Panc1 (cell line): Measurements from ENCODE around the gene NFKB2. TPM values are rescaled to one million over a fixed set of nuclear protein-coding genes. Genes with fewer than 3 reads are reported as not detected.
A peak's percentile ranks its signal among the peaks of the same experiment; 100 is the strongest.

ENCODE experiments used
- ATAC-seq: fragments of 200-7000 bp; cut with Tn5 transposase; 2 replicates; pipeline ENCODE4 v1.9.1; 2020; ENCODE audit warnings: mild to moderate bottlenecking, moderate library complexity
- BruUV-seq: library from RNA; stranded (reverse); fragments of 400-500 nt; replicated peaks from 2 replicates; lab custom pipeline; 2021; lab: Mats Ljungman, UMichigan
- CTCF ChIA-PET: fragments of 300-600 bp; sonication (Branson Sonifier 250); formaldehyde crosslinking; loops from one replicate; lab custom pipeline; 2022; ENCODE audit warnings: antibody characterized with exemption; lab: Charles Lee
- POLR2A ChIA-PET: fragments of 300-600 bp; sonication (Branson Sonifier 250); formaldehyde crosslinking; loops from one replicate; lab custom pipeline; 2022; ENCODE audit warnings: antibody characterized with exemption; lab: Charles Lee
- DNase-seq: peaks from one replicate; pipeline ENCODE4 v3.0.0-alpha.2; 2010; ENCODE audit warnings: low read depth, low spot score
- H3K27ac ChIP-seq: 2 replicates; pipeline ENCODE4 v1.5.1; 2011; ENCODE audit warnings: mild to moderate bottlenecking, low read length, inconsistent platforms
- H3K27me3 ChIP-seq: fragments of 200-500 bp; sonication (Bioruptor generic); 2 replicates; pipeline ENCODE4 v1.6.0; 2014; ENCODE audit warnings: low read length, inconsistent platforms; ENCODE audit not compliant: control insufficient read depth, insufficient read depth
- H3K36me3 ChIP-seq: fragments of 200-500 bp; sonication (Bioruptor generic); 2 replicates; pipeline ENCODE4 v1.5.1; 2014; ENCODE audit warnings: inconsistent platforms, mild to moderate bottlenecking, low read length, moderate library complexity; ENCODE audit not compliant: control insufficient read depth, insufficient read depth
- H3K4me1 ChIP-seq: 2 replicates; pipeline ENCODE4 v1.5.1; 2011; ENCODE audit warnings: inconsistent platforms, mild to moderate bottlenecking, low read length, moderate library complexity; ENCODE audit not compliant: control insufficient read depth, insufficient read depth
- H3K4me3 ChIP-seq, 2 experiments: 2 replicates each; pipeline ENCODE4 v1.5.1; 2011 to 2012; ENCODE audit warnings: low read depth in 2 of 2, low read length in 2 of 2, mild to moderate bottlenecking in 2 of 2, inconsistent platforms in 1 of 2, moderate library complexity in 1 of 2
- H3K9me3 ChIP-seq: fragments of 200-500 bp; sonication (Bioruptor generic); 2 replicates; pipeline ENCODE4 v1.5.1; 2014; ENCODE audit warnings: low read depth, mild to moderate bottlenecking, inconsistent platforms, low read length, moderate library complexity; ENCODE audit not compliant: control insufficient read depth, insufficient read depth
- CTCF ChIP-seq: fragments of 450-650 bp; IDR thresholded peaks from 2 replicates; pipeline ENCODE4 v1.5.1; 2017; ENCODE audit warnings: mild to moderate bottlenecking
- POLR2AphosphoS5 ChIP-seq: IDR thresholded peaks from 2 replicates; pipeline ENCODE4 v1.6.1; 2012; ENCODE audit warnings: mild to moderate bottlenecking, low read depth, low read length, moderate library complexity
- REST ChIP-seq, 2 experiments: IDR thresholded peaks; 2 replicates each; pipeline ENCODE4 v1.6.1; 2011 to 2012; ENCODE audit warnings: low read depth in 2 of 2, control low read depth in 1 of 2, low read length in 1 of 2, mild to moderate bottlenecking in 1 of 2, moderate library complexity in 1 of 2; ENCODE audit not compliant: insufficient read depth in 1 of 2
- SIN3A ChIP-seq: IDR thresholded peaks from 2 replicates; pipeline ENCODE4 v1.6.1; 2012; ENCODE audit warnings: low read depth, mild to moderate bottlenecking, low read length, moderate library complexity, borderline replicate concordance; ENCODE audit not compliant: insufficient read depth
- TCF7L2 ChIP-seq: IDR thresholded peaks from 2 replicates; pipeline ENCODE4 v1.6.1; 2011; ENCODE audit warnings: mild to moderate bottlenecking, low read depth, low read length, inconsistent platforms
- in situ Hi-C: cut with HindIII; loops from 2 replicates; pipeline ENCODE4 v1.10.0; 2016; ENCODE audit warnings: low sequenced_read_pairs, low pct_unique_long_range_greater_than_20kb
- intact Hi-C: fragments of 100-400 bp; cut with micrococcal nuclease; formaldehyde crosslinking; loops from one replicate; pipeline ENCODE4 v1.10.0; 2022; ENCODE audit not compliant: unreplicated experiment
- total RNA-seq: library from RNA; stranded (reverse); gene quantifications from one replicate; pipeline ENCODE4 v1.2.1, GENCODE V29; 2021; ENCODE audit not compliant: unreplicated experiment

NFKB2 gene
- total RNA-seq, 1 experiment from 2014 or later, result 105 TPM

GRCh38 chr10:102422545-102423129 is 27.1 kb downstream of the NFKB2 start:
- ATAC-seq, result peak; percentile 74
- TF ChIP-seq POLR2AphosphoS5 (peak; percentile 56; the same call in 1 of the 2 replicates), CTCF (peak; percentile 98), SIN3A (no peak), REST (IDR thresholded peaks at IDR 0.05; ENCODE audit: insufficient read depth in 1 of 2, low read depth in 2 of 2, low read length in 1 of 2) (peak in 1 of 2 experiments; percentile 81; a peak in 2 of 4 replicates), TCF7L2 (no peak)
- Histone ChIP-seq H3K36me3 (peaks cover 9% of the 10 kb centered on the region; the same call in 1 of the 2 replicates), H3K27me3 (no peaks in the 10 kb centered on the region), H3K4me1 (peaks cover 11% of the 10 kb centered on the region), H3K27ac (peak overlapping the region; percentile 98), H3K9me3 (no peaks in the 10 kb centered on the region), H3K4me3 (peak overlapping the region; percentile 91 to 94)
- peak; percentile 55 for DNase-seq
- in situ Hi-C loops (no loop called here), intact Hi-C loops (no loop called here)
- ChIA-PET POLR2A (interaction anchor here (0.6 kb wide), 3 partner anchors 12 to 82 kb away, joined by 3 to 10 read pairs (median 3); no protein-coding TSS in a partner anchor), CTCF (interaction anchor here (0.8 to 2.2 kb wide), 7 partner anchors 10 to 254 kb away, joined by 3 to 16 read pairs (median 6); partner anchors contain the start of gene CUEDC2)
- BruUV-seq, result no TSS peak

GRCh38 chr10:102423372-102423968 is 28.0 kb downstream of the NFKB2 start:
- ChIA-PET CTCF (interaction anchor here (0.8 to 2.2 kb wide), 7 partner anchors 9 to 255 kb away, joined by 3 to 16 read pairs (median 6); partner anchors contain the start of gene CUEDC2), POLR2A (interaction anchor here (0.6 kb wide), 1 partner anchor 100 kb away, joined by 9 read pairs; no protein-coding TSS in a partner anchor)
- no peak overlapping the region; the same call in 1 of the 2 replicates for H3K27ac ChIP-seq
- no peak for TF ChIP-seq TCF7L2
- no peak for TF ChIP-seq POLR2AphosphoS5
- TF ChIP-seq REST (IDR thresholded peaks at IDR 0.05; ENCODE audit: insufficient read depth in 1 of 2, low read depth in 2 of 2, low read length in 1 of 2), result no peak
- no peak for TF ChIP-seq CTCF
- TF ChIP-seq SIN3A, result no peak
- H3K36me3 ChIP-seq, result peaks cover 9% of the 10 kb centered on the region; the same call in 1 of the 2 replicates
- DNase-seq (no peak), ATAC-seq (no peak)
- H3K27me3 ChIP-seq, result no peaks in the 10 kb centered on the region
- no peak overlapping the region for H3K4me3 ChIP-seq
- BruUV-seq, result no TSS peak
- intact Hi-C loops, result no loop called here
- in situ Hi-C loops, result no loop called here
- no peaks in the 10 kb centered on the region for H3K9me3 ChIP-seq
- peaks cover 11% of the 10 kb centered on the region for H3K4me1 ChIP-seq
